Right atrium auricular region (tissue), 2 donors: ENCODE measurements around the gene KRTAP10-11. TPM values are rescaled to one million over a fixed set of nuclear protein-coding genes. Genes with fewer than 3 reads are reported as not detected.
"Not testable (repeated sequence)": the region's sequence is repeated elsewhere in the genome, so short reads cannot be mapped to it uniquely, and the experiment has no call there.

Source experiments
- DNase-seq: peaks from one replicate; pipeline ENCODE4 v3.0.0-alpha.2; 2019; ENCODE audit warnings: low spot score
- H3K27ac ChIP-seq, 2 donors: fragments of 200-600 bp; sonication (generic); 1 replicate in 1 of 2; 2 replicates in 1 of 2; pipeline ENCODE4 v1.5.1; 2016 to 2019
- H3K27me3 ChIP-seq, 2 donors: fragments of 200-600 bp; sonication (generic); one replicate each; pipeline versions ENCODE4 v1.5.1 to v1.6.0; 2017 to 2019
- H3K36me3 ChIP-seq: fragments of 200-600 bp; sonication (generic); one replicate; pipeline ENCODE4 v1.5.1; 2016
- H3K4me1 ChIP-seq, 2 donors: fragments of 200-600 bp; sonication (generic); one replicate each; pipeline versions ENCODE4 v1.5.1 to v1.6.0; 2017 to 2019
- H3K4me3 ChIP-seq, 2 donors: fragments of 200-600 bp; sonication (generic); 1 replicate in 1 of 2; 2 replicates in 1 of 2; pipeline ENCODE4 v1.5.1; 2017 to 2019; ENCODE audit warnings: mild to moderate bottlenecking in 1 of 2, moderate library complexity in 1 of 2
- H3K9me3 ChIP-seq, 2 donors: fragments of 200-600 bp; sonication (generic); one replicate each; pipeline ENCODE4 v1.5.1; 2019
- CTCF ChIP-seq, 2 donors: fragments of 200-600 bp; sonication (generic); IDR thresholded peaks; one replicate each; pipeline ENCODE4 v1.5.1; 2019; ENCODE audit warnings: antibody characterized with exemption in 2 of 2
- total RNA-seq, 2 donors: library from RNA; depleted of rRNA; stranded (reverse); fragments of >200 nt; gene quantifications; one replicate each; pipeline ENCODE4 v1.1.0, GENCODE V29; 2016

Gene KRTAP10-11
- total RNA-seq, 2 donors from 2014 or later = not detected

- no peaks in the 10 kb centered on the region for H3K9me3 ChIP-seq
- no peak overlapping the region for H3K4me3 ChIP-seq
- TF ChIP-seq CTCF (IDR thresholded peaks at IDR 0.05) = no peak
- no peaks in the 10 kb centered on the region for H3K27me3 ChIP-seq
- no peaks in the 10 kb centered on the region for H3K36me3 ChIP-seq
- H3K27ac ChIP-seq = no peak overlapping the region
- DNase-seq = peak; percentile 30
- no peaks in the 10 kb centered on the region for H3K4me1 ChIP-seq
Measured at GRCh38 chr21:44682580-44683151, 36.5 kb downstream of the KRTAP10-11 start.

DNA sequence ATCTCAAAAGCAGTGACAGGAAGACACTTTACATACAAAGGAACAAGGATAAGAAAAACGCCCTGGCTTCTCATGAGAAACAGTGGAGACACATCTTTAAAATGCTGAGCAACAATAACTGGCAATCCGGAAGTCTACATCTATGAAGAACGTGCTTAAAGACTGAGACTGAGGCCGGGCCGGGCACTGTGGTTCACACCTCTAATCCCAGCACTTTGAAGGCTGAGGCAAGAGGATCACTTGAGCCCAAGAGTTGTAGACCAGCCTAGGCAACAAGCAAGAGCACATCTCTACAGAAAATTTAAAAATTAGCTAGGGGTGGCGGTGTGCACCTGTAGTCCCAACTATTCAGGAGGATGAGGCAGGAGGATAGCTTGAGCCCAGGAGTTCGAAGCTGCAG, 37.9 kb downstream of the KRTAP10-11 start:
- Histone ChIP-seq H3K27ac (no peak overlapping the region), H3K4me1 (no peaks in the 10 kb centered on the region), H3K9me3 (no peaks in the 10 kb centered on the region), H3K4me3 (no peak overlapping the region), H3K36me3 (no peaks in the 10 kb centered on the region), H3K27me3 (no peaks in the 10 kb centered on the region)
- DNase-seq = no peak
- TF ChIP-seq CTCF (IDR thresholded peaks at IDR 0.05) = no peak

- peak; percentile 21 for DNase-seq
- H3K27ac ChIP-seq = no peak overlapping the region
- no peaks in the 10 kb centered on the region for H3K9me3 ChIP-seq
- H3K36me3 ChIP-seq = no peaks in the 10 kb centered on the region
- no peak overlapping the region for H3K4me3 ChIP-seq
- no peak for TF ChIP-seq CTCF (IDR thresholded peaks at IDR 0.05)
- H3K27me3 ChIP-seq = no peaks in the 10 kb centered on the region
- no peaks in the 10 kb centered on the region for H3K4me1 ChIP-seq
Measured at GRCh38 chr21:44684483-44684882, 38.3 kb downstream of the KRTAP10-11 start.

GRCh38 chr21:44685050-44685449, 38.8 kb downstream of the KRTAP10-11 start:
- not testable (repeated sequence) for DNase-seq, H3K4me3 ChIP-seq, H3K9me3 ChIP-seq, H3K27me3 ChIP-seq, H3K27ac ChIP-seq, H3K36me3 ChIP-seq, H3K4me1 ChIP-seq

- Histone ChIP-seq H3K4me1 (no peaks in the 10 kb centered on the region), H3K4me3 (no peak overlapping the region), H3K9me3 (no peaks in the 10 kb centered on the region), H3K27ac (no peak overlapping the region), H3K27me3 (no peaks in the 10 kb centered on the region), H3K36me3 (no peaks in the 10 kb centered on the region)
- peak; percentile 28 for DNase-seq
- TF ChIP-seq CTCF (IDR thresholded peaks at IDR 0.05) = no peak
Measured at GRCh38 chr21:44686000-44686781, 40.0 kb downstream of the KRTAP10-11 start.

DNA sequence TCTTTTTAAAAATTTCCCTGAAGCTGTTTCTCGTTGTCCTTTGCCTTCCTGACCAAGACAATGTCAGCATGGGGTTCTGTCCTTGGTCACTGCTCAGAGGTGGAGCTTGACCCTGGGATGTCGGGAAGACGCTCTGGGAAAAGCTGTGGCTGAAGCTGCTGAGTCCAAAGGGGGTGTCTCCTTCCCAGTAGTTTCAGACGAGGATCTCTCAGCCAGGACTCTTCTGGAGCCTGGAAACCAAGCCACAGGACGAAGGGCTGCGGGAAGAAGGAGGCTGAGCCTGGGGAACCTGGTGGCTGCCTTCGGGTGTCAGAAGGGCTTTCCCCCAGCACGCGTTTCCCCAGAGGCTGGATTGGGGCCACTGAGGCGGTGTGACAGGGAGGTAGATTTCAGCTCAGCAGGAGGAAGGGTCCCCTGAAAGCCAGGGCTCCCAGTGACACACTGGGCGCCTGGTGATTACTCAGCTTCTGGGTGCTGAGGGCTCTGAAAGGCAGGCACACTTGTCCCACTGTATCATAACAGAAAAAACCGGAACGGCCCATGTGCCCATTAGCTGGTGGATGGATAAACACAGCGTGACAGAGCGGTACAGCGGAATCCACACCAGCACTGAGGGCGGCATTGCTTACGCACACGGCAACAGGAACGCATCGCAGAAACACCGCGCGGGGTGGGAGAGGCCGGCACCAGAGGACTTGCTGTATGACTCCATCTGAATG, 40.8 kb downstream of the KRTAP10-11 start:
- Histone ChIP-seq H3K9me3 (no peaks in the 10 kb centered on the region), H3K36me3 (no peaks in the 10 kb centered on the region), H3K27ac (no peak overlapping the region), H3K4me3 (no peak overlapping the region), H3K27me3 (no peaks in the 10 kb centered on the region), H3K4me1 (no peaks in the 10 kb centered on the region)
- no peak for TF ChIP-seq CTCF (IDR thresholded peaks at IDR 0.05)
- peak; percentile 54 for DNase-seq
